ENCODE data around the gene CCS.
A peak's percentile ranks its signal among the peaks of the same experiment; 100 is the strongest.
"Not testable (repeated sequence)": the region's sequence is repeated elsewhere in the genome, so short reads cannot be mapped to it uniquely, and the experiment has no call there.

The CCS gene

GRCh38 chr11:66561178-66561974, 31.6 kb upstream of the CCS start:
- no peak for DNase-seq (ENCODE audit: low read depth in 3 of 3)

DNA sequence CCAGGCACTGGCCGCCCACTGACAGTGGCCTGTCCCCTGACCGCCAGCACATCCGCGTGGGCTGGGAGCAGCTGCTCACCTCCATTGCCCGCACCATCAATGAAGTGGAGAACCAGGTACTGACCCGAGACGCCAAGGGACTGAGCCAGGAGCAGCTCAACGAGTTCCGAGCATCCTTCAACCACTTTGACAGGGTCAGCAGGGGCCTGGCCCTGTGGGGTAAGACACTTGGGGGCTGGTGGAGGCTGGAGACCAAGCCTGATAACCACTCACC, 31.1 kb upstream of the CCS start:
- DNase-seq (ENCODE audit: low read depth in 3 of 3), result no peak

- no peak for DNase-seq (ENCODE audit: low read depth in 3 of 3)
These were observed 30.7 kb upstream of the CCS start for GRCh38 chr11:66562275-66562674.

GRCh38 chr11:66562907-66563583, 29.9 kb upstream of the CCS start:
- no peak for DNase-seq (ENCODE audit: low read depth in 3 of 3)

GRCh38 chr11:66563832-66564231, 29.2 kb upstream of the CCS start:
- no peak for DNase-seq (ENCODE audit: low read depth in 3 of 3)

DNA sequence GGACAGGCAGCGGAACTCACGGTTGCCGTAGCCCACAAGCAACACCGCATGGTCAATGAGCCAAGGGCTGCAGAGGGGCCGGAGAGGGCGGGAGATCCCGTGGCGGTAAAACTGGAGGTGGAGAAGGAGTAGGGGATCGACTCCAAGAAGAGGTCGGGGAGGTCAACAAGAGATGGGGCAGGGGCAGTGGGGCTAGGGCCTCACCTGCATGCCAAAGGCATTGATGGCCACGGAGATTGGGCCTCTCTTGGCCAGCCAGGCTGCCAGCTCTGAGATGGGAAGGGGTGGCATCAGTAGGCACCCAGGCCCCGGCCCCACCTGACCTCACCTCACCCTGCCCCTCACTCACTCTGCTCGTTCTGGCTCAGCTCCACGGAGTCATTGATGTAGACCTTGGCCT, 28.4 kb upstream of the CCS start:
- DNase-seq (ENCODE audit: low read depth in 3 of 3), result no peak

- no peak for DNase-seq (ENCODE audit: low read depth in 3 of 3)
These were observed 28.0 kb upstream of the CCS start for GRCh38 chr11:66564984-66565383.

DNA sequence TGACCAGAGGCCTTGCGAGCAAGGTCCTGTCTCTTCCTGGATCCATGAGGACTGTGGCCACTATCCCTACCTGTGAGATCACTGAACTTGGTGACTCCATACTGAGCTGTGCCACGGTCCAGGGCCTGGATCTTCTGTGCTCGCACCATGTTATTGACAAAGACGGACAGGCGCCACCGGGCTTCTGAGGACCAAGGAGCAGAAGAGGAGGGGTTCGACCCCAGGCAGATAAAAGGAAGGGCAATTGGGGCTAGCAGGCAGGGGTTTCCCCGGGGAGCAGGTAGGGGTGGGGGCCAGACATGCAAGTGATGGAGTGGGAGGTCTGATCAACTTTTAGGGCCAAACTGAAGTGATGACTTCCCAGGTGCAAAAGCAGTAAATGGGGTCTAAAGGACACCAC, 26.8 kb upstream of the CCS start:
- no peak for DNase-seq (ENCODE audit: low read depth in 3 of 3)

DNA sequence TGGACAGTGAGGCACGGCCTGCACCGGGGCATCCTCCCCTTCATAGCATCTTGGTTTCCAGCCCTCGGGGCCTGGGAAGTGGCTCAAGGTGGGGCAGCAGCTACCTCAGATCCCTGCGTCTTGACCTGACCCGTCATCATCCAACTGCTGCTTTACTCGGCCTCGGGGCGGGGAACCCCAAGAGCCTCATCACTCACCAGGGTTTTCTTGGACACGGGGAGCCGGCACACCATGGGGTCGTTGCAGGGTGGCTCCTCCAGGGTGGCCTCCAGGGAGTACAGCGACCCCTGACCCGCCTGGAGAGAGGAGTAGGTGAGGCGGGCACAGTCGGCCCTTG, 25.2 kb upstream of the CCS start:
- DNase-seq (ENCODE audit: low read depth in 3 of 3), result no peak

DNA sequence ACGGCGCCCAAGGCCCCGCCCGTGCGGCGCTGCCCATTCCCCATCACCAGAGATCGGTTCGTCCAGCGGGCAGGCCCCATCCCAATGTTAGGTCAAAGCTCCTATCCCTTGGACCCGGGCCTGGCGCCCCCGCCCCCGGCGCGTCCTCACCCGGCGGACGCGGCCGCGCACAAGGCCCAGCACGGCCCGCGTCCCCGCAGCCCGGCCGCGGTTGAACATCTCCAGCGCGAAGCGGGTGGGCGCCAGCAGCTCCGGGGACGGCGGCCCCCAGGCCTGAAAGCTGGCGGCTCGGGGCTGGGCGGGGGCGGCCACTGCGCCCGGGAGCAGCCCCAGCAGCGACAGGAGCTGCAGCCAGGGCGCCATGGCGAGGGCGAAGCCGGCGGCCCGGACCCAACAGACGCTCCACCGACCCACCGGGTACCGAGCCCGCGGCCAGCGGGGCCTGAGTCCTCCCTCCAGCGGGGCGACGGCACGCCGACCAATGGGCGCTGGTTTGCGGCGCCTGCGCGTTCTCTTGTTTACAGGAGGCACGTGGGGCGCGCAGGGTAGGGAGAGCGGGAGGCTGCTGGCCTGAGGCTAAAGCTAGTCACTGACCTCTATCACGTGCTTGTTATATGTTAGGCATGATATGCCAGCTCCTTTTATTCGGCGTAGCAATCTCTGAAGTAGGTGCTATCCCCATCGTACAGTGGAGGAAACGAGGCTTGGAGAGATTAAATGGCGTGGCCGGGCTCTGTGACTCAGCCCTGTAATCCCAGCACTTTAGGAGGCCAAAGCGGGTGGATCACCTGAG, 24.7 kb upstream of the CCS start, which contains the start of gene CTSF:
Gene CTSF, minus strand, starts transcription at position 483 of the 793 bp plus-strand sequence. Its CDS starts 120 bp downstream, at position 363.
- DNase-seq (ENCODE audit: low read depth in 3 of 3), result peak; percentile 31 to 73 (median 51)

- DNase-seq (ENCODE audit: low read depth in 3 of 3), result no peak
These were observed 23.9 kb upstream of the CCS start for GRCh38 chr11:66569076-66569475.

DNA sequence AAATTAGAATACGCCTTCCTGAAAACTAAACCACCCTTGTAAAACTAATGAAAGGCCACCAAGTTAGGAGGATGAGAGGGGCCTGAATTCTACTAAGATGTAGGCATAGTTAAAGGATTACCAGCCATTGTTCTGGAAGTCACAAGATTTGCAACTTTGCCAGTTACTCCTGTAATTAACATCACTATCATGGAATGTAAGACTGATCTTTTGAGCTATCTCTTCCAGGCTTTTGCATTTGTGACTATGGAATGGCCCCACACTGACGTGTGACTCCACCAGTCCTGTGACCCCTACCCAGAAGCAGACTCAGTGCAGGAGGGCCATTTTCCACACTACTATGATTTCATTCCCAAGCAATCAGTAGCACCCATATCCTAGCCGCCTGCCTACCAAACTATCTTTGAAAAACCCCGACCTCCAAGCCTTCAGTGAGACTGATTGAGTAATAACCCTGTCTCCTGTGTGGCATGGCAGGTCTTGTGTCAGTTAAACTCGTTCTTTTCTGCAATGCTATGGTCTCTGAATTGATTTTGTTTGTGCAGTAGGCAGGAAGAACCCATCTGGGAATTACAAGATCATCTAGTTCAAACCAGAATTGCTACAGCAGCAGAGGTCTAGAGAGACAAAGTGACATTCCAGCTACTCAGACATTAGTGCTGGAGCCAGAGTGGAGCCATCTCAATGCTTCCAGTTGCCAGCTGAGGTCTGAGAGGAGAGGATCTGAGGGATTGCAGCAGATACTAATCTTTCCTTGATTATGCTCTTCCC, 22.7 kb upstream of the CCS start:
- no peak for DNase-seq (ENCODE audit: low read depth in 3 of 3)

- DNase-seq (ENCODE audit: low read depth in 3 of 3), result no peak
These were observed 22.2 kb upstream of the CCS start for GRCh38 chr11:66570850-66571180.

GRCh38 chr11:66579017-66579606, 13.9 kb upstream of the CCS start:
- peak; percentile 73 to 85 (median 74) for DNase-seq (ENCODE audit: low read depth in 3 of 3)

GRCh38 chr11:66580803-66581202, 12.2 kb upstream of the CCS start:
- DNase-seq (ENCODE audit: low read depth in 3 of 3), result no peak

GRCh38 chr11:66581261-66581660, 11.7 kb upstream of the CCS start:
- no peak for DNase-seq (ENCODE audit: low read depth in 3 of 3)

DNA sequence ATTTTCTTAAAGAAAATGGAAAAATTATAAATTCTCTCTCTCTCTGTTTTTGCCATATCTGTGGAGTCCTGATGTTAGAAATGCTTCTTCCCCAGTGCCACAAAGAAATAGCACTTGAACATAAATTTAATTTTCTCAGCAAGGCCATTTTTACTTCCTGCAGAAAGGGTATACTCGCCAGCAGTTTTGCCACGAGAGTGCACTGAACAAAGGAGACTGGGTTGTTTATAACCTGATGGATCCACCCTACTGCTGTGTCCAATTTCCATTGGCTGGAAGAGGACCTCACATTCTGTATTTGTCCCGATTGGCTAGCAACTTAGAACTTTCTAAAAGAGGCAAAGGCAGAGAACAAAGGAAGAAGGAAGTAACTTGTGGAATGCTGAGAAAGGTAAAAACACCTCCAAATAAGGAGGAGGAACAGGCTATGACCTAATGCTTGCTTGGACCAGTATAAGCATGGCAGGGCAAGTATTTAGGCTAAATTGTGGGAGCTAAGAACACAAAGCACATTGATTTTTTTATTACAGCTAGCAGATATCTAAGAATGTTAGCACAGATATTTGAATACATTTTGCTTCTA, 10.3 kb upstream of the CCS start:
- DNase-seq (ENCODE audit: low read depth in 3 of 3), result not testable (repeated sequence)

DNA sequence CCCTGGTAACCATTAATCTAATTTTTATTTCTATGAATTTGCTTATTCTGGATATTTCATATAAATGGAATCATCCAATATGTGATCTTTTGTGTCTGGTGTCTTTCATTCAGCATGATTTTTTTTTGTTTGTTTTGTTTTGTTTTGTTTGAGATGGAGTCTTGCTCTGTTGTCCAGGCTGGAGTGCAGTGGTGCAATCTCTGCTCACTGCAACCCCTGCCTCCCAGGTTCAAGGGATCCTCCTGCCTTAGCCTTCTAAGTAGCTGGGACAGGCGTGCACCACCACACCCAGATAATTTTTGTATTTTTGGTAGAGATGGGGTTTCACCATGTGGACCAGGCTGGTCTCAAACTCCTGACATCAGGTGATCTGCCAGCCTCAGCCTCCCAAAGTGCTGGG, 7.5 kb upstream of the CCS start:
- not testable (repeated sequence) for DNase-seq (ENCODE audit: low read depth in 3 of 3)

GRCh38 chr11:66586136-66586535, 6.8 kb upstream of the CCS start:
- no peak for DNase-seq (ENCODE audit: low read depth in 3 of 3)

DNA sequence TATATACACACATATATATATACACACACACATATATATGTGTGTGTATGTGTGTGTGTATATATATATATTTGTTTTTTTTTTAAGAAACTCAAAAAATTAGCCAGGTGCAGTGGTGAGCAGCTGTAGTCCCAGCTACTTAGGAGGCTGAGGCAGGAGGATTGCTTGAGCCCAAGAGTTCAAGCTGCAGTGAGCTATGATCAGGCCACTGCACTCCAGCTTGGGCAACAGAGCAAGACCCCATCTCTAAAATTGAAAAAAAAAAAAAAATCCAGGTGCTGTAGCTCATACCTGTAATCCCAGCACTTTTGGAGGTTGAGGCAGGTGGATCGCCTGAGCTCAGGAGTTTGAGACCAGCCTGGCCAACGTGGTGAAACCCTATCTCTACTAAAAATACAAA, 3.7 kb upstream of the CCS start:
- not testable (repeated sequence) for DNase-seq (ENCODE audit: low read depth in 3 of 3)

- DNase-seq (ENCODE audit: low read depth in 3 of 3), result no peak
These were observed 2.8 kb upstream of the CCS start for GRCh38 chr11:66589996-66590675.

Data from stimulated activated CD4-positive, alpha-beta T cell treated with anti-CD3 and anti-CD28 coated beads, TNF-alpha, amount 100 ng/mL, for 24 hours (primary cell).